ENCODE results near the gene TBCEL.
"Not testable (repeated sequence)": the region's sequence is repeated elsewhere in the genome, so short reads cannot be mapped to it uniquely, and the experiment has no call there.

TBCEL gene

DNA sequence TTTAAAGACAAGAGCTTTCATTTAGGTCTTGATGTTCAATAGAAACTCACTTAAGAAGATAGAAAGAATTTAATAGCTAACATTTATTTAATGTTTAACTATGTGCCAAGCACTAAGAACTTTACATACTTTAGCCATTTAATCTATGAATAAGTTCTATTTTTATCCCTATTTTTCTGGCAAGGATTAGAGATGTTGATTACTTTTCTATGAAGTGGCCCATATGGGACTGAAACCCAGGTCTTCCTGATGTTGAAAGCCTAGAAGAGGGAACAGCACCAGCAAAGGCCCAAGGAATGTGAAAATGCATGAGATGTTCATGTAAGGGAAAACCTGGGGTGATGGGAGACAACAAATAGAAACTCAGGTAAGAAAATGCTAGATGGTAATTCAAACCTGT lies 15.4 kb upstream of the TBCEL start:
- H3K27me3 ChIP-seq (ENCODE audit: insufficient read depth, poor library complexity, severe bottlenecking) = no peaks in the 10 kb centered on the region
- TF ChIP-seq, protein P1, sequence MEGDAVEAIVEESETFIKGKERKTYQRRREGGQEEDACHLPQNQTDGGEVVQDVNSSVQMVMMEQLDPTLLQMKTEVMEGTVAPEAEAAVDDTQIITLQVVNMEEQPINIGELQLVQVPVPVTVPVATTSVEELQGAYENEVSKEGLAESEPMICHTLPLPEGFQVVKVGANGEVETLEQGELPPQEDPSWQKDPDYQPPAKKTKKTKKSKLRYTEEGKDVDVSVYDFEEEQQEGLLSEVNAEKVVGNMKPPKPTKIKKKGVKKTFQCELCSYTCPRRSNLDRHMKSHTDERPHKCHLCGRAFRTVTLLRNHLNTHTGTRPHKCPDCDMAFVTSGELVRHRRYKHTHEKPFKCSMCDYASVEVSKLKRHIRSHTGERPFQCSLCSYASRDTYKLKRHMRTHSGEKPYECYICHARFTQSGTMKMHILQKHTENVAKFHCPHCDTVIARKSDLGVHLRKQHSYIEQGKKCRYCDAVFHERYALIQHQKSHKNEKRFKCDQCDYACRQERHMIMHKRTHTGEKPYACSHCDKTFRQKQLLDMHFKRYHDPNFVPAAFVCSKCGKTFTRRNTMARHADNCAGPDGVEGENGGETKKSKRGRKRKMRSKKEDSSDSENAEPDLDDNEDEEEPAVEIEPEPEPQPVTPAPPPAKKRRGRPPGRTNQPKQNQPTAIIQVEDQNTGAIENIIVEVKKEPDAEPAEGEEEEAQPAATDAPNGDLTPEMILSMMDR (IDR thresholded peaks at IDR 0.05; ENCODE audit: insufficient read depth, low read length) = no peak
- TF ChIP-seq, protein P2, sequence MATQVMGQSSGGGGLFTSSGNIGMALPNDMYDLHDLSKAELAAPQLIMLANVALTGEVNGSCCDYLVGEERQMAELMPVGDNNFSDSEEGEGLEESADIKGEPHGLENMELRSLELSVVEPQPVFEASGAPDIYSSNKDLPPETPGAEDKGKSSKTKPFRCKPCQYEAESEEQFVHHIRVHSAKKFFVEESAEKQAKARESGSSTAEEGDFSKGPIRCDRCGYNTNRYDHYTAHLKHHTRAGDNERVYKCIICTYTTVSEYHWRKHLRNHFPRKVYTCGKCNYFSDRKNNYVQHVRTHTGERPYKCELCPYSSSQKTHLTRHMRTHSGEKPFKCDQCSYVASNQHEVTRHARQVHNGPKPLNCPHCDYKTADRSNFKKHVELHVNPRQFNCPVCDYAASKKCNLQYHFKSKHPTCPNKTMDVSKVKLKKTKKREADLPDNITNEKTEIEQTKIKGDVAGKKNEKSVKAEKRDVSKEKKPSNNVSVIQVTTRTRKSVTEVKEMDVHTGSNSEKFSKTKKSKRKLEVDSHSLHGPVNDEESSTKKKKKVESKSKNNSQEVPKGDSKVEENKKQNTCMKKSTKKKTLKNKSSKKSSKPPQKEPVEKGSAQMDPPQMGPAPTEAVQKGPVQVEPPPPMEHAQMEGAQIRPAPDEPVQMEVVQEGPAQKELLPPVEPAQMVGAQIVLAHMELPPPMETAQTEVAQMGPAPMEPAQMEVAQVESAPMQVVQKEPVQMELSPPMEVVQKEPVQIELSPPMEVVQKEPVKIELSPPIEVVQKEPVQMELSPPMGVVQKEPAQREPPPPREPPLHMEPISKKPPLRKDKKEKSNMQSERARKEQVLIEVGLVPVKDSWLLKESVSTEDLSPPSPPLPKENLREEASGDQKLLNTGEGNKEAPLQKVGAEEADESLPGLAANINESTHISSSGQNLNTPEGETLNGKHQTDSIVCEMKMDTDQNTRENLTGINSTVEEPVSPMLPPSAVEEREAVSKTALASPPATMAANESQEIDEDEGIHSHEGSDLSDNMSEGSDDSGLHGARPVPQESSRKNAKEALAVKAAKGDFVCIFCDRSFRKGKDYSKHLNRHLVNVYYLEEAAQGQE (IDR thresholded peaks at IDR 0.05; ENCODE audit: insufficient replicate concordance, low read depth) = no peak
- TF ChIP-seq POLR2AphosphoS5 (IDR thresholded peaks at IDR 0.05; ENCODE audit: low read depth) (no peak), GABPA (IDR thresholded peaks at IDR 0.05; ENCODE audit: low read depth) (no peak)
- DNase-seq (ENCODE audit: low read depth in 1 of 2, low spot score in 1 of 2) = no peak
- H3K27ac ChIP-seq (replicated peaks) = no peak overlapping the region
- H3K4me3 ChIP-seq (replicated peaks; ENCODE audit: insufficient read depth, low read length) = no peak overlapping the region

DNA sequence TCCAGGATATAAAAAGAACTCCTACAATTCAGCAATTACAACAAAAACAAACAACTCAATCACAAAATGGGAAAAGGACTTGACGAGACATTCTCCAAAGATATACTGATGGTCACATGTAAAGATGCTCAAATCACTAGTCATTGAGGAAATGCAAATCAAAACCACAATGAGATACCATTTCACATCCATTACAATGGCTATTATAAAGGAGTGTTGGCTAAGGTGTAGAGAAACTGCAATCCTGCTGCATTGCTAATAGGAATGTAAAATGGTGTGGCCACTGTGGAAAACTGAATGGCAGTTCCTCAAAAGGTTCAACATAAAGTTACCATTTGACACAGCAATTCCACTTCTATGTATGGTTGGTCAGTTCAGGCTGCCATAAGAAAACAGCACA lies 11.8 kb upstream of the TBCEL start:
- Histone ChIP-seq H3K4me3 (replicated peaks; ENCODE audit: insufficient read depth, low read length) (no peak overlapping the region), H3K27me3 (ENCODE audit: insufficient read depth, poor library complexity, severe bottlenecking) (no peaks in the 10 kb centered on the region), H3K27ac (replicated peaks) (no peak overlapping the region)
- TF ChIP-seq SPI1 (IDR thresholded peaks at IDR 0.05; ENCODE audit: borderline replicate concordance, low read depth) = no peak
- TF ChIP-seq GABPA (IDR thresholded peaks at IDR 0.05; ENCODE audit: low read depth) = no peak
- TF ChIP-seq, protein P1 (IDR thresholded peaks at IDR 0.05; ENCODE audit: insufficient read depth, low read length) = no peak
- TF ChIP-seq, protein P2 (IDR thresholded peaks at IDR 0.05; ENCODE audit: insufficient replicate concordance, low read depth) = no peak
- TF ChIP-seq POLR2AphosphoS5 (IDR thresholded peaks at IDR 0.05; ENCODE audit: low read depth) = no peak
- DNase-seq (ENCODE audit: low read depth in 1 of 2, low spot score in 1 of 2) = no peak

DNA sequence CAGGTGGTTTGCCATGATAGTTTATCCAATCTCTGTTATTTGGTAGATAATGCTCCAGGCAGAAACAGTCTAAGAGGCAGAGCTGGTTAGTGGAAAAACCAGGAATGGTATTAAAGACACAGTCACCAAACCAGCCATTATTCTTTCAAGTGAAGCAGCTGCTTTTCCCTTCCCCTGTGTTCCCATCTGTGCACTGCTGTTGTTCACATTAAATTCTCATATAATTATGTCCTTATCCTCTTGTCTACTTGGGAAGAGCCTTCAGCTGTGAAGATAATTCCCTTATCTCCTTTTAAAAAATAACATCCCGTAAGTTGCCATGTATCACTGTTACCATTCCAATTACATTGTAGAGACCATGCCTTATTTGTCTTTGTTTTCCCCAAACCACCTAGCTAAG lies 5.2 kb upstream of the TBCEL start:
- Histone ChIP-seq H3K27ac (replicated peaks) (no peak overlapping the region), H3K27me3 (ENCODE audit: insufficient read depth, poor library complexity, severe bottlenecking) (peaks cover 5% of the 10 kb centered on the region), H3K4me3 (replicated peaks; ENCODE audit: insufficient read depth, low read length) (no peak overlapping the region)
- DNase-seq (ENCODE audit: low read depth in 1 of 2, low spot score in 1 of 2) = no peak
- TF ChIP-seq SPI1 (IDR thresholded peaks at IDR 0.05; ENCODE audit: borderline replicate concordance, low read depth) (no peak), GABPA (IDR thresholded peaks at IDR 0.05; ENCODE audit: low read depth) (no peak), POLR2AphosphoS5 (IDR thresholded peaks at IDR 0.05; ENCODE audit: low read depth) (no peak)
- TF ChIP-seq, protein P1 (IDR thresholded peaks at IDR 0.05; ENCODE audit: insufficient read depth, low read length) = no peak
- TF ChIP-seq, protein P2 (IDR thresholded peaks at IDR 0.05; ENCODE audit: insufficient replicate concordance, low read depth) = no peak

DNA sequence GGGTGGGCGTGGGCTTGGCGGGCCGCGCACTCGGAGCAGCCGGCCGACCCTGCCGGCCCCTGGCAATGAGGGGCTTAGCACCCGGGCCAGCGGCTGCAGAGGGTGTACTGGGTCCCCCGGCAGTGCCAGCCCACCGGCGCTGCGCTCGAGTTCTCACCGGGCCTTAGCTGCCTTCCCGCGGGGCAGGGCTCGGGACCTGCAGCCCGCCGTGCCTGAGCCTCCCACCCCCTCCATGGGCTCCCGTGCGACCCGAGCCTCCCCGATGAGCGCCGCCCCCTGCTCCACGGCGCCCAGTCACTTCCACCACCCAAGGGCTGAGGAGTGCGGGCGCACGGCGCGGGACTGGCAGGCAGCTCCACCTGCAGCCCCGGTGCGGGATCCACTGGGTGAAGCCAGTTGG lies 2.2 kb upstream of the TBCEL start:
- H3K27me3 ChIP-seq (ENCODE audit: insufficient read depth, poor library complexity, severe bottlenecking); H3K27ac ChIP-seq (replicated peaks); H3K4me3 ChIP-seq (replicated peaks; ENCODE audit: insufficient read depth, low read length); DNase-seq (ENCODE audit: low read depth in 1 of 2, low spot score in 1 of 2): not testable (repeated sequence)
